Measurements from ENCODE around the gene ABL1. TPM values are rescaled to one million over a fixed set of nuclear protein-coding genes. Genes with fewer than 3 reads are reported as not detected.

Gene ABL1
- total and polyA plus RNA-seq, 7 donors: 24.5 to 127 (median 69.6) TPM

- peaks cover 0 to 41% (median 37%) of the 10 kb centered on the region in 4 donors for H3K4me1 ChIP-seq
- no peaks in the 10 kb centered on the region for H3K9me3 ChIP-seq
- TF ChIP-seq POLR2AphosphoS5 (IDR thresholded peaks at IDR 0.05): peak in 2 of 4 donors; percentile 47 to 64
- no peak for TF ChIP-seq EP300 (IDR thresholded peaks at IDR 0.05)
- H3K27me3 ChIP-seq: no peaks in the 10 kb centered on the region
- peaks cover 68 to 100% (median 91%) of the 10 kb centered on the region in 4 donors for H3K36me3 ChIP-seq
- 90 to 92% methylated on average over 47 of the region's 47 CpGs for WGBS, 2 donors
- no peak overlapping the region for H3K4me3 ChIP-seq
- intact Hi-C loops (cut with DNase I): loop anchor here (10.0 kb wide), 1 partner anchor 160 kb away; no protein-coding TSS in a partner anchor
- peak overlapping the region in 3 of 4 donors; percentile 66 to 76 (median 74) for H3K27ac ChIP-seq
- peak; percentile 87 for DNase-seq
These were observed 49.8 kb downstream of the ABL1 start for GRCh38 chr9:130884542-130885483.

- Histone ChIP-seq H3K4me3 (no peak overlapping the region), H3K27me3 (no peaks in the 10 kb centered on the region), H3K9me3 (no peaks in the 10 kb centered on the region), H3K4me1 (peaks cover 0 to 41% (median 37%) of the 10 kb centered on the region in 4 donors), H3K36me3 (peaks cover 67 to 100% (median 91%) of the 10 kb centered on the region in 4 donors), H3K27ac (peak overlapping the region in 3 of 4 donors; percentile 66 to 76 (median 74))
- TF ChIP-seq POLR2AphosphoS5 (IDR thresholded peaks at IDR 0.05): peak in 2 of 4 donors; percentile 2 to 4
- no peak for TF ChIP-seq EP300 (IDR thresholded peaks at IDR 0.05)
- WGBS, 2 donors: 91 to 92% methylated on average over 35 of the region's 35 CpGs
- intact Hi-C loops (cut with DNase I): loop anchor here (10.0 kb wide), 1 partner anchor 159 kb away; no protein-coding TSS in a partner anchor
- peak; percentile 84 for DNase-seq
These were observed 50.7 kb downstream of the ABL1 start for GRCh38 chr9:130885484-130886375.

GRCh38 chr9:130886981-130887380, 51.9 kb downstream of the ABL1 start:
- Histone ChIP-seq H3K36me3 (peaks cover 59 to 100% (median 90%) of the 10 kb centered on the region in 4 donors), H3K4me3 (no peak overlapping the region), H3K4me1 (peaks cover 0 to 41% (median 37%) of the 10 kb centered on the region in 4 donors), H3K9me3 (no peaks in the 10 kb centered on the region), H3K27me3 (no peaks in the 10 kb centered on the region), H3K27ac (peak overlapping the region in 3 of 4 donors; percentile 37 to 76 (median 74))
- intact Hi-C loops (cut with DNase I): loop anchor here (10.0 kb wide), 1 partner anchor 158 kb away; no protein-coding TSS in a partner anchor
- WGBS, 2 donors: 94% methylated on average over 23 of the region's 23 CpGs
- TF ChIP-seq CTCF (IDR thresholded peaks at IDR 0.05): no peak
- DNase-seq: no peak

- H3K36me3 ChIP-seq: peaks cover 58 to 100% (median 89%) of the 10 kb centered on the region in 4 donors
- H3K4me3 ChIP-seq: no peak overlapping the region
- peak overlapping the region in 3 of 4 donors; percentile 37 to 76 (median 74) for H3K27ac ChIP-seq
- 87 to 89% methylated on average over 25 of the region's 25 CpGs for WGBS, 2 donors
- DNase-seq: no peak
- H3K9me3 ChIP-seq: no peaks in the 10 kb centered on the region
- peaks cover 0 to 42% (median 39%) of the 10 kb centered on the region in 4 donors for H3K4me1 ChIP-seq
- intact Hi-C loops (cut with DNase I): loop anchor here (10.0 kb wide), 1 partner anchor 157 kb away; no protein-coding TSS in a partner anchor
- TF ChIP-seq EP300 (IDR thresholded peaks at IDR 0.05) (no peak), CTCF (IDR thresholded peaks at IDR 0.05) (no peak), POLR2AphosphoS5 (IDR thresholded peaks at IDR 0.05) (no peak), POLR2A (IDR thresholded peaks at IDR 0.05) (no peak)
- H3K27me3 ChIP-seq: no peaks in the 10 kb centered on the region
These were observed 52.6 kb downstream of the ABL1 start for GRCh38 chr9:130887494-130888144.

Data from sigmoid colon (tissue), 7 donors.